Esophagus (tissue), 2 donors: ENCODE data around the gene PAQR5. TPM values are rescaled to one million over a fixed set of nuclear protein-coding genes. Genes with fewer than 3 reads are reported as not detected.
"Not testable (repeated sequence)": the region's sequence is repeated elsewhere in the genome, so short reads cannot be mapped to it uniquely, and the experiment has no call there.

Source experiments
- H3K27ac ChIP-seq, 2 donors: one replicate each; pipeline ENCODE4 v1.5.1; 2013; ENCODE audit warnings: low read depth in 2 of 2, mild to moderate bottlenecking in 2 of 2, inconsistent platforms in 1 of 2, low read length in 1 of 2, moderate library complexity in 1 of 2
- H3K27me3 ChIP-seq, 2 donors: one replicate each; pipeline ENCODE4 v1.6.1; 2013; ENCODE audit warnings: low read length in 2 of 2, control low read depth in 1 of 2, mild to moderate bottlenecking in 1 of 2; ENCODE audit not compliant: insufficient read depth in 2 of 2, control insufficient read depth in 1 of 2
- H3K36me3 ChIP-seq, 2 donors: one replicate each; pipeline ENCODE4 v1.6.1; 2013; ENCODE audit warnings: low read length in 1 of 2; ENCODE audit not compliant: control insufficient read depth in 2 of 2, insufficient read depth in 2 of 2
- H3K4me1 ChIP-seq, 2 donors: one replicate each; pipeline ENCODE4 v1.6.1; 2013; ENCODE audit warnings: low read length in 1 of 2; ENCODE audit not compliant: control insufficient read depth in 2 of 2, insufficient read depth in 2 of 2
- H3K4me3 ChIP-seq, 2 donors: one replicate each; pipeline ENCODE4 v1.5.1; 2013; ENCODE audit warnings: low read length in 2 of 2, mild to moderate bottlenecking in 2 of 2, low read depth in 1 of 2, moderate library complexity in 1 of 2
- H3K9me3 ChIP-seq, 2 donors: one replicate each; pipeline ENCODE4 v1.6.1; 2013; ENCODE audit warnings: mild to moderate bottlenecking in 2 of 2, low read depth in 1 of 2, low read length in 1 of 2, moderate library complexity in 1 of 2; ENCODE audit not compliant: control insufficient read depth in 2 of 2, insufficient read depth in 1 of 2
- WGBS, 2 donors: extraction: QIAGEN DNeasy Blood & Tissue Kit; methylation state at CpG; one replicate each; pipeline ENCODE4 v1.1.7; 2013; 5-methylcytosine and 5-hydroxymethylcytosine counted together
- polyA plus RNA-seq, 2 donors: library from polyadenylated mRNA; stranded (reverse); fragments of 200-250 nt; gene quantifications; one replicate each; pipeline ENCODE4 v1.2.3, GENCODE V29; 2013
- donor health status: healthy with polysubstance abuse.
- donor health status: Bipolar disorder and iron deficiency.

The PAQR5 gene
- polyA plus RNA-seq, 2 donors: 8.5 to 10.5 TPM

DNA sequence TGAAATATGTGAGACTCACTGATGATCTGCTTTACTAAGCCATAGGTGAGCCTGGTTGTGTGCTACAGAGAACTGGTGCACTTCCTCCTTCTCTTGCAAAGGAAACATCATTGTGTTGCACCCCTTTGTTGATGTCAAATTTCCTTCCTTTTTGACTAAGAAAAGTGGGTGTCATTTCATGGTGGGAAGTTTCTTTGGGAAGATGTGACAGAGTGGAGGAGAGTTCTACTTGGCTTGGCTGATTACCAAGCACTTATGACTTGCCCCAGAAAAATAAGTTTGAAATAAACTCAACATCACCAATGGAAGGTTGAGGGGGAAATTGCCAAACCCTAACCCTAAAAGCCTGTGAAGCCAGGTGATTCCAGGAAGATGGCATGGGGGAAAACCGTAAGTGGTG is 61.9 kb downstream of the PAQR5 start:
- WGBS, 2 donors: 0% methylated on average over 1 of the region's 1 CpG
- Histone ChIP-seq H3K27ac (no peak overlapping the region), H3K27me3 (no peaks in the 10 kb centered on the region), H3K9me3 (no peaks in the 10 kb centered on the region), H3K36me3 (no peaks in the 10 kb centered on the region), H3K4me3 (no peak overlapping the region), H3K4me1 (peaks cover 0 to 5% of the 10 kb centered on the region in 2 donors)

DNA sequence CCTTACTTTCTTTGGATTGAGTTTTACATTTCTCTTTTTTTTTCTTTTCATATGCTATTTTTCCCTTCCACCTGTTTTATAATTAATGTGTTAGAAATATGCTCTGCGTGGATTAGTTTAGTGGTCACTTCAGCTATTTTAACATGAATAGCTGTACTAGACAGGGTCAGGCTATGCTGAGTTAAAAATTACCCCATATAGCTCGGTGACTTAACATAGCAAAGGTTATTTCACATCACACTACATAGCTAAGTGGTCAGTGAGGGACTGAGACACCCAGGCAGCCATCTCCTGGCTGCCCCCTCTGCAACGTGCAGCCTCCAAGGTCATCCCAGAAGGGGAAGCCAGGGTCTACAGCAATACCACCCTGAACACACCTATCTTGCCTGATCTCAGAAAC is 68.5 kb downstream of the PAQR5 start:
- Histone ChIP-seq H3K27me3 (no peaks in the 10 kb centered on the region), H3K36me3 (no peaks in the 10 kb centered on the region), H3K9me3 (no peaks in the 10 kb centered on the region), H3K4me3 (no peak overlapping the region), H3K27ac (no peak overlapping the region), H3K4me1 (no peaks in the 10 kb centered on the region)
- WGBS, 2 donors: 66% methylated on average over 3 of the region's 3 CpGs

DNA sequence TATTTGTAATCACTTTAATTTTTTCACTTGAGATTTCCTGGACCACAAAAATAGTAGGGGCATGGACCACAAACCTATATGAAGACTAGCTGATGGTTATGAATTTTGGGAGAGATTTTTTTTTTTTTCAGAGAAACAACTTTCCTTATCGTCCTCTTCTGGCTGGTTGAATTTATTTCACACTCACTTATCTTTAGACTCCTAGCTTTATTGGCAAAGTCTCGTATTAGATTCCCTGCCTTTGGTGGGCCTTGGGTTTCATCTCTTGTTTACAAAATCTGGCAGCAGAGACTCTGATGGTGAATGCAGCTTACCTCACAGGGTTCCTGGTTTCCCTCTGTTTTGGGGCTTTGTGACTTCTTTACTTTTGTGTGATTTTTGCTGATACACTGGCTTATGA is 70.9 kb downstream of the PAQR5 start:
- Histone ChIP-seq H3K4me3 (no peak overlapping the region), H3K4me1 (no peaks in the 10 kb centered on the region), H3K27ac (no peak overlapping the region), H3K36me3 (no peaks in the 10 kb centered on the region), H3K27me3 (no peaks in the 10 kb centered on the region), H3K9me3 (no peaks in the 10 kb centered on the region)
- 79 to 85% methylated on average over 2 of the region's 2 CpGs for WGBS, 2 donors

DNA sequence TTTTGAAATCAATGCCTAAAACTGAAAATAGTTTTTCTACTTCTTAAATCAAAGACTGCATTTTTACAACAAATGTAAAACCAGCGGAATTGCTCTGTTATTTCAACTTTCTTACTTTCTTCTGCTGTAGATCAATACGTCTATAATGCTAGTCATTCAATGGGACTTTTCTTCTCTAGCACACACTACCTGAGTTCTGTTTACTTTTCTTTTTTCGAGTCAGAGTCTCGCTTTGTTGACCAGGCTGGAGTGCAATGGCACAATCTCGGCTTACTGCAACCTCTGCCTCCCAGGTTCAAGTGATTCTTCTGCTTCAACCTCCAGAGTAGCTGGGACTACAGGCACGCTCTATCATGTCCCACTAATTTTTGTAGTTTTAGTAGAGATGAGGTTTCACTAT is 74.7 kb downstream of the PAQR5 start:
- no peak overlapping the region for H3K27ac ChIP-seq
- H3K36me3 ChIP-seq: no peaks in the 10 kb centered on the region
- 82 to 91% methylated on average over 6 of the region's 6 CpGs for WGBS, 2 donors
- no peaks in the 10 kb centered on the region for H3K9me3 ChIP-seq
- no peaks in the 10 kb centered on the region for H3K4me1 ChIP-seq
- no peaks in the 10 kb centered on the region for H3K27me3 ChIP-seq
- H3K4me3 ChIP-seq: no peak overlapping the region

DNA sequence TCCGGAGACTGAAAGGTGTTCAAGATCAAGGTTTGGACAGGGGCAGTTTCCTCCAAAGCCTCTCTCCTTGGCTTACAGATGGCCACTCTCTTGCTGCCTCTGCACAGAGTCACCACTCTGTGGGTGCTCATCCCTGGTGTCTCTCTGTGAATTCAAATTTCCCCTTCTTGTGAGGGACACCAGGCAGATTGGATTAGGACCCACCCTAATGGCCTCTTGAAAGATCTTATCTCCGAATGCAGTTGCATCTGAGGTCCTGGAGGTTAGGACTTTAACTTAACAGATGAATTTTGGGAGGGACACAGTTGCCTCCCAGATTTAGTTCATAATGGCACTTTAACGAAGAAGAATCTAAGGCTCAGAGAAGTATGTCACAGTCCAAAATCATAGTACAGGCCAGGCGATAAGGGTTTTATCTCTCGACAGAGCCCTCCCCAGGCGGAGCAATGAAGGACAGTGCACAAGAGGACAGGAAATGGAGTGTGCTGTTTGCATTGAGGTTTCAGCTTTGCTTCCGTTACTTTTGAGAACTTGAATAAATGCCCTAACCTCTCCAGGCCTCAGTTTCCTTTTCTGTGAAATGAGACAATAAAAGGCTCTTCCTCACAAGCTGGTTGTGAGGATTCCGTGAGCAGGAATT is 76.6 kb downstream of the PAQR5 start:
- Histone ChIP-seq H3K27ac (no peak overlapping the region), H3K36me3 (no peaks in the 10 kb centered on the region), H3K4me3 (no peak overlapping the region), H3K4me1 (no peaks in the 10 kb centered on the region), H3K9me3 (no peaks in the 10 kb centered on the region), H3K27me3 (no peaks in the 10 kb centered on the region)
- 83 to 85% methylated on average over 8 of the region's 8 CpGs for WGBS, 2 donors

DNA sequence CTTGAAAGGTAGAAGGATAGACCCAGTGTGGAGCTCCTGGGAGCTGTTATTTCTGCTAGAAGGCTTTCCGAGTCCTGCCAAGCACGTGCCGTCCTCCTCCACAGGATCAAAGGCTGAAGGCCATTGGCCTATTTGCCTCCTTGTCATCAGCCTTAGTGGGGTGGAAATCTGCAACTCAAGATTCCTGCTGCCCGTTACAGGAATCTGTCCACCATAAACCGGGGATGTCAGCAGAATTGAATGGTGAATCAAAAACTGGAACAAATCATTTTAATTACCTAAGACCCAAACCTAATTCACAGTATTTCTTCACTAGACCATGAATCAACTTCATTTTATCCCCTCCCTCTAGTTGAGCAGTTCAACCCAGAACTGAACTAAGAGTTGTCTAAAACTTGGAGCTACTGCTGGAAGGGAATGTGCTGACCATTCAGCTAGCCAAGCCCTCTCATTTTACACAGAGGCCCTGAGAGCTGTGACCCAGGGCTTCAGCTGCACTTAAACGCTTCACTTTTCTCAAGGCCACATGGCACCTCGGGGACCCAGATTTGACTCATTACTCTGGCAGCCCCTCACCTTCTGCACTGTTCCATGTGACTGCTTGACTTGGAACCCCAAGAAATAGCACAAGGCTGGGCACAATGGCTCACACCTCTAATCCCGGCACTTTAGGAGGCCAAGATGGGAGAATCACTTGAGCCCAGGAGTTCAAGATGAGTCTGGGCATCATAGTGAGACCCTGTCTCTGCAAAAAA is 78.7 kb downstream of the PAQR5 start:
- H3K36me3 ChIP-seq: peaks cover 0 to 2% of the 10 kb centered on the region in 2 donors
- H3K27ac ChIP-seq: no peak overlapping the region
- H3K4me1 ChIP-seq: no peaks in the 10 kb centered on the region
- H3K9me3 ChIP-seq: no peaks in the 10 kb centered on the region
- WGBS, 2 donors: 89 to 90% methylated on average over 8 of the region's 8 CpGs
- H3K4me3 ChIP-seq: no peak overlapping the region
- no peaks in the 10 kb centered on the region for H3K27me3 ChIP-seq

DNA sequence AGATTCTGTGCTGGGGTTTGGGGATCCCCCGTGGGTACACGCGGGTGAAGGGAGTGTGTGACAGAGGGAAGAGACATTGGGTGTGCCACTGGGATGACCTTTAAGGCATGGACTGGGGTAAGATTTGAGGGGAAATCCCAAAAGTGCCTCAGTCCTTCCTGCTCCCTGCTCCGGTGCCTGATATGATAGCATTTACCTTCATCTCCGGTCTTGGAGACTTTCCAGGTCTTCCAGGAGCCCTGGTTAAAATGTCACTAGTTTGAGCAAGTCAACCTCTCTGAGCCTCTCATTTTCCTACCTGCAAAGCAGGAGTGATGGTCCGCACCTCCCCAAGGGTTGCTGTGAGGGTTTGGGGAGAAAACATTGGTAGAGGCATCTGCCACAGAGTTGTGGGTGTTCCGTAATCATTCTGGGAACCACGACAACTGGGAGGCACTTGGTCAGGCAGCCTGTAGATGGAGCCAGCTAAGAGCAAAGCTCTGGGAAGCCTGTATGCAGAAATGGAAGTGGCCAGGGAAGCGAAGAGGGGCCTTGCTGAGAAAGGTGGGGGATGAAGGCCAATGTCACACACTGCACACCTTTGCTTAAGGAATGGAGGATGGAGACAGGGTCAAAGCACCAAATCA is 81.5 kb downstream of the PAQR5 start:
- peaks cover 0 to 5% of the 10 kb centered on the region in 2 donors for H3K36me3 ChIP-seq
- WGBS, 2 donors: 72 to 86% methylated on average over 9 of the region's 9 CpGs
- no peak overlapping the region for H3K4me3 ChIP-seq
- H3K9me3 ChIP-seq: no peaks in the 10 kb centered on the region
- H3K4me1 ChIP-seq: no peaks in the 10 kb centered on the region
- H3K27me3 ChIP-seq: no peaks in the 10 kb centered on the region
- no peak overlapping the region for H3K27ac ChIP-seq

DNA sequence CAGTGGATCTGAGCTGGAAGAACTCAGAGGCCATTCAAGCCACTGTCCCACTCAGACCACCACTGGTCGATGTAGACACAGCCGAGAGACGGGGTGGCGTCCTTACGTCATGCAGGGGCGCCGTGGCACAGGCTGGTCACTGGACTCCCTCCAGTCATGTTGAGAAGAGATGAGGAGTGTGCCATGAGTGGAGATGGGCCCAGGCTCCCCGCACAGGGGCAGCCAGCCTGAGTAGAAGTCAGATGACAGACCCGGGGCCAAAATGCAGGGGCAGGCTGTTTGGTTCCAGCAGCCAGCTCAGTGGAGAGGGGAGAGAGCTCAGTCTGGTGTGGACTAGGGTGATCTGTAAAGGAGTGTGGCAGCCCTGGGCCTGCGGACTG is 82.0 kb downstream of the PAQR5 start:
- 92 to 96% methylated on average over 10 of the region's 10 CpGs for WGBS, 2 donors
- Histone ChIP-seq H3K27ac (no peak overlapping the region), H3K36me3 (peaks cover 0 to 8% of the 10 kb centered on the region in 2 donors), H3K4me3 (no peak overlapping the region), H3K9me3 (peaks cover 0 to under 1% of the 10 kb centered on the region in 2 donors), H3K27me3 (no peaks in the 10 kb centered on the region), H3K4me1 (no peaks in the 10 kb centered on the region)

DNA sequence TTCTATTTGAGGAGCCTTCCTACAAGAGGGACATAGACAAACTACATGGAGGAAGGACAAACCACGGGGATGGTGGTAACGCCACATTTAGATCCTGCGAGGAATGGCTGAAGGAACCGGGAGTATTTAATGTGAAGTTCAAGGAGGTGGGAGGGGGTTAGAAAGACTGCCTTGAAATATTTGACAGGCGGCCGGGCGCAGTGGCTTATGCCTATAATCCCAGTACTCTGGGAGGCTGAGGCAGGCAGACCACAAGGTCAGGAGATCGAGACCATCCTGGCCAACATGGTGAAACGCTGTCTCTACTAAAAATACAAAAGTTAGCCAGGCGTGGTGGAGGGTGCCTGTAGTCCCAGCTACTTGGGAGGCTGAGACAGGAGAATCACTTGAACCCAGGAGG is 83.5 kb downstream of the PAQR5 start:
- H3K4me1 ChIP-seq, H3K9me3 ChIP-seq, H3K4me3 ChIP-seq, H3K27me3 ChIP-seq, H3K27ac ChIP-seq: not testable (repeated sequence)
- WGBS, 2 donors: 92 to 96% methylated on average over 10 of the region's 10 CpGs
- H3K36me3 ChIP-seq: peaks cover 0 to 13% of the 10 kb centered on the region in 2 donors
